Testis (tissue), 2 donors: ENCODE data around the gene PCDHB12.
"Not testable (repeated sequence)": the region's sequence is repeated elsewhere in the genome, so short reads cannot be mapped to it uniquely, and the experiment has no call there.

Experiments
- CTCF ChIP-seq, 3 experiments: fragments of 450-650 bp in 2 of 3; fragments of 200-600 bp in 1 of 3; sonication (generic) in 1 of 3; IDR thresholded peaks; one replicate each; pipeline ENCODE4 v1.5.1; 2016 to 2019; ENCODE audit warnings: antibody characterized with exemption in 3 of 3, mild to moderate bottlenecking in 2 of 3, moderate library complexity in 1 of 3
- POLR2A ChIP-seq: fragments of 450-650 bp; IDR thresholded peaks from one replicate; pipeline ENCODE4 v1.6.1; 2017; ENCODE audit warnings: antibody characterized with exemption, mild to moderate bottlenecking, moderate library complexity

GRCh38 chr5:141184117-141184855, 24.2 kb upstream of the PCDHB12 start:
- TF ChIP-seq CTCF (IDR thresholded peaks at IDR 0.05); POLR2A: not testable (repeated sequence)
